Measurements from ENCODE around the gene GIGYF2. TPM values are rescaled to one million over a fixed set of nuclear protein-coding genes. Genes with fewer than 3 reads are reported as not detected.

The GIGYF2 gene
- polyA plus RNA-seq, 4 donors = 12.7 to 56.6 (median 19.9) TPM

- FAIRE-seq (no peak), DNase-seq (no peak)
- H3K36me3 ChIP-seq (ENCODE audit: control insufficient read depth in 3 of 3, insufficient read depth in 2 of 3, low read depth in 1 of 3, low read length in 3 of 3) = peaks cover 0 to 42% (median 2%) of the 10 kb centered on the region in 3 donors
- WGBS, 3 donors = 51 to 83% (median 53%) methylated on average over 16 of the region's 16 CpGs
- peaks cover 0 to 2% (median 0%) of the 10 kb centered on the region in 3 donors for H3K27me3 ChIP-seq (ENCODE audit: control insufficient read depth in 3 of 3, insufficient read depth in 3 of 3, low read length in 3 of 3)
- H3K27ac ChIP-seq (ENCODE audit: low read depth in 1 of 3, low read length in 2 of 3) = peak overlapping the region; percentile 83 to 94 (median 88)
- H3K4me1 ChIP-seq (ENCODE audit: control insufficient read depth in 3 of 3, insufficient read depth in 2 of 3, low read depth in 1 of 3, low read length in 2 of 3) = peaks cover 3 to 55% (median 5%) of the 10 kb centered on the region in 3 donors
- H3K4me3 ChIP-seq (ENCODE audit: low read depth in 1 of 3, low read length in 3 of 3) = no peak overlapping the region
- no peaks in the 10 kb centered on the region for H3K9me3 ChIP-seq (ENCODE audit: control insufficient read depth in 2 of 2, insufficient read depth in 1 of 2, low read depth in 1 of 2, low read length in 1 of 2)
Measured at GRCh38 chr2:232874677-232875223, 177.6 kb downstream of the GIGYF2 start.

- peak overlapping the region; percentile 38 to 69 (median 69) for H3K4me3 ChIP-seq (ENCODE audit: low read depth in 1 of 3, low read length in 3 of 3)
- 10 to 19% (median 15%) methylated on average over 28 to 37 of the region's 37 CpGs for WGBS, 3 donors
- H3K27me3 ChIP-seq (ENCODE audit: control insufficient read depth in 3 of 3, insufficient read depth in 3 of 3, low read length in 3 of 3) = peaks cover 0 to 2% (median 0%) of the 10 kb centered on the region in 3 donors
- DNase-seq (peak in 1 of 2 donors; percentile 64), FAIRE-seq (no peak)
- H3K4me1 ChIP-seq (ENCODE audit: control insufficient read depth in 3 of 3, insufficient read depth in 2 of 3, low read depth in 1 of 3, low read length in 2 of 3) = peaks cover 3 to 53% (median 5%) of the 10 kb centered on the region in 3 donors
- no peaks in the 10 kb centered on the region for H3K9me3 ChIP-seq (ENCODE audit: control insufficient read depth in 2 of 2, insufficient read depth in 1 of 2, low read depth in 1 of 2, low read length in 1 of 2)
- H3K27ac ChIP-seq (ENCODE audit: low read depth in 1 of 3, low read length in 2 of 3) = peak overlapping the region; percentile 70 to 94 (median 88)
- peaks cover 0 to 47% (median 2%) of the 10 kb centered on the region in 3 donors for H3K36me3 ChIP-seq (ENCODE audit: control insufficient read depth in 3 of 3, insufficient read depth in 2 of 3, low read depth in 1 of 3, low read length in 3 of 3)
Measured at GRCh38 chr2:232875256-232876121, 178.4 kb downstream of the GIGYF2 start.

GRCh38 chr2:232876161-232876977 lies 179.2 kb downstream of the GIGYF2 start:
- peaks cover 0 to 2% (median 0%) of the 10 kb centered on the region in 3 donors for H3K27me3 ChIP-seq (ENCODE audit: control insufficient read depth in 3 of 3, insufficient read depth in 3 of 3, low read length in 3 of 3)
- H3K4me1 ChIP-seq (ENCODE audit: control insufficient read depth in 3 of 3, insufficient read depth in 2 of 3, low read depth in 1 of 3, low read length in 2 of 3) = peaks cover 3 to 48% (median 5%) of the 10 kb centered on the region in 3 donors
- peak overlapping the region; percentile 66 to 81 (median 81) for H3K27ac ChIP-seq (ENCODE audit: low read depth in 1 of 3, low read length in 2 of 3)
- no peaks in the 10 kb centered on the region for H3K9me3 ChIP-seq (ENCODE audit: control insufficient read depth in 2 of 2, insufficient read depth in 1 of 2, low read depth in 1 of 2, low read length in 1 of 2)
- peak overlapping the region; percentile 38 to 69 (median 69) for H3K4me3 ChIP-seq (ENCODE audit: low read depth in 1 of 3, low read length in 3 of 3)
- DNase-seq (peak; percentile 81 to 90), FAIRE-seq (no peak)
- H3K36me3 ChIP-seq (ENCODE audit: control insufficient read depth in 3 of 3, insufficient read depth in 2 of 3, low read depth in 1 of 3, low read length in 3 of 3) = peaks cover 0 to 50% (median 2%) of the 10 kb centered on the region in 3 donors
- 0 to 1% (median 1%) methylated on average over 77 to 118 of the region's 119 CpGs for WGBS, 3 donors

GRCh38 chr2:232876978-232877441 lies 179.9 kb downstream of the GIGYF2 start:
- WGBS, 3 donors = 5 to 21% (median 20%) methylated on average over 18 to 21 of the region's 21 CpGs
- Histone ChIP-seq H3K27ac (ENCODE audit: low read depth in 1 of 3, low read length in 2 of 3) (peak overlapping the region; percentile 58 to 81 (median 65)), H3K4me3 (ENCODE audit: low read depth in 1 of 3, low read length in 3 of 3) (peak overlapping the region; percentile 29 to 69 (median 62)), H3K9me3 (ENCODE audit: control insufficient read depth in 2 of 2, insufficient read depth in 1 of 2, low read depth in 1 of 2, low read length in 1 of 2) (no peaks in the 10 kb centered on the region), H3K4me1 (ENCODE audit: control insufficient read depth in 3 of 3, insufficient read depth in 2 of 3, low read depth in 1 of 3, low read length in 2 of 3) (peaks cover 3 to 42% (median 5%) of the 10 kb centered on the region in 3 donors), H3K36me3 (ENCODE audit: control insufficient read depth in 3 of 3, insufficient read depth in 2 of 3, low read depth in 1 of 3, low read length in 3 of 3) (peaks cover 0 to 46% (median 5%) of the 10 kb centered on the region in 3 donors), H3K27me3 (ENCODE audit: control insufficient read depth in 3 of 3, insufficient read depth in 3 of 3, low read length in 3 of 3) (peaks cover 0 to 2% (median 0%) of the 10 kb centered on the region in 3 donors)
- DNase-seq (peak; percentile 59 to 73), FAIRE-seq (no peak)

- Histone ChIP-seq H3K36me3 (ENCODE audit: control insufficient read depth in 3 of 3, insufficient read depth in 2 of 3, low read depth in 1 of 3, low read length in 3 of 3) (peaks cover 0 to 53% (median 7%) of the 10 kb centered on the region in 3 donors), H3K9me3 (ENCODE audit: control insufficient read depth in 2 of 2, insufficient read depth in 1 of 2, low read depth in 1 of 2, low read length in 1 of 2) (no peaks in the 10 kb centered on the region), H3K4me3 (ENCODE audit: low read depth in 1 of 3, low read length in 3 of 3) (no peak overlapping the region), H3K27me3 (ENCODE audit: control insufficient read depth in 3 of 3, insufficient read depth in 3 of 3, low read length in 3 of 3) (peaks cover 0 to 2% (median 0%) of the 10 kb centered on the region in 3 donors), H3K4me1 (ENCODE audit: control insufficient read depth in 3 of 3, insufficient read depth in 2 of 3, low read depth in 1 of 3, low read length in 2 of 3) (peaks cover 3 to 32% (median 5%) of the 10 kb centered on the region in 3 donors), H3K27ac (ENCODE audit: low read depth in 1 of 3, low read length in 2 of 3) (no peak overlapping the region)
- WGBS, 3 donors = 87 to 92% (median 88%) methylated on average over 13 of the region's 13 CpGs
- FAIRE-seq (no peak), DNase-seq (no peak)
Measured at GRCh38 chr2:232877940-232878511, 180.9 kb downstream of the GIGYF2 start.

GRCh38 chr2:232878855-232879617 lies 181.9 kb downstream of the GIGYF2 start:
- peaks cover 0 to 22% (median 3%) of the 10 kb centered on the region in 3 donors for H3K4me1 ChIP-seq (ENCODE audit: control insufficient read depth in 3 of 3, insufficient read depth in 2 of 3, low read depth in 1 of 3, low read length in 2 of 3)
- DNase-seq = no peak
- peaks cover 0 to 2% (median 0%) of the 10 kb centered on the region in 3 donors for H3K27me3 ChIP-seq (ENCODE audit: control insufficient read depth in 3 of 3, insufficient read depth in 3 of 3, low read length in 3 of 3)

More at GRCh38 chr2:232878855-232879617, 181.9 kb downstream of the GIGYF2 start:
- H3K27ac ChIP-seq (ENCODE audit: low read depth in 1 of 3, low read length in 2 of 3) = no peak overlapping the region
- H3K4me3 ChIP-seq (ENCODE audit: low read depth in 1 of 3, low read length in 3 of 3) = no peak overlapping the region
- no peak for FAIRE-seq
- H3K9me3 ChIP-seq (ENCODE audit: control insufficient read depth in 2 of 2, insufficient read depth in 1 of 2, low read depth in 1 of 2, low read length in 1 of 2) = no peaks in the 10 kb centered on the region
- 78 to 83% (median 82%) methylated on average over 19 to 20 of the region's 20 CpGs for WGBS, 3 donors
- H3K36me3 ChIP-seq (ENCODE audit: control insufficient read depth in 3 of 3, insufficient read depth in 2 of 3, low read depth in 1 of 3, low read length in 3 of 3) = peaks cover 0 to 59% (median 9%) of the 10 kb centered on the region in 3 donors
